HepG2 (cell line): ENCODE results near the gene TBC1D14. TPM values are rescaled to one million over a fixed set of nuclear protein-coding genes. Genes with fewer than 3 reads are reported as not detected.
A peak's percentile ranks its signal among the peaks of the same experiment; 100 is the strongest.

ENCODE experiments used
- ATRX ChIP-seq: sonication (generic); formaldehyde crosslinking; IDR thresholded peaks from 2 replicates; pipeline ENCODE4 v1.4.0; 2020; ENCODE audit warnings: missing genetic modification reagents, borderline replicate concordance
- BORCS8-MEF2B ChIP-seq: sonication (generic); formaldehyde crosslinking; IDR thresholded peaks from 2 replicates; pipeline ENCODE4 v1.8.0; 2022; ENCODE audit warnings: mild to moderate bottlenecking, missing genetic modification reagents
- HDAC1 ChIP-seq: sonication (generic); formaldehyde crosslinking; IDR thresholded peaks from 2 replicates; pipeline ENCODE4 v1.5.1; 2020; ENCODE audit warnings: mild to moderate bottlenecking, missing genetic modification reagents
- IKZF4 ChIP-seq: sonication (generic); formaldehyde crosslinking; IDR thresholded peaks from 2 replicates; pipeline ENCODE4 v1.5.1; 2020; ENCODE audit warnings: borderline replicate concordance, mild to moderate bottlenecking, low read depth, missing genetic modification reagents; ENCODE audit errors: not compliant biosample characterization
- JDP2 ChIP-seq: sonication (generic); formaldehyde crosslinking; IDR thresholded peaks from 2 replicates; pipeline ENCODE4 v1.8.1; 2022; ENCODE audit warnings: missing genetic modification reagents, borderline replicate concordance
- KLF12 ChIP-seq: sonication (generic); formaldehyde crosslinking; IDR thresholded peaks from 2 replicates; pipeline ENCODE4 v1.4.0; 2020; ENCODE audit warnings: missing genetic modification reagents, borderline replicate concordance
- KLF15 ChIP-seq: sonication (generic); formaldehyde crosslinking; IDR thresholded peaks from 2 replicates; pipeline ENCODE4 v1.8.1; 2023; ENCODE audit warnings: borderline replicate concordance, mild to moderate bottlenecking, inconsistent platforms, missing genetic modification reagents, mixed read lengths
- MIER2 ChIP-seq: IDR thresholded peaks from 2 replicates; pipeline ENCODE4 v1.6.1; 2016; ENCODE audit warnings: missing biosample characterization, missing genetic modification reagents
- PHF20 ChIP-seq: sonication (generic); formaldehyde crosslinking; IDR thresholded peaks from 2 replicates; pipeline ENCODE4 v1.5.0; 2020; ENCODE audit warnings: mild to moderate bottlenecking, missing genetic modification reagents
- PHF8 ChIP-seq: sonication (generic); formaldehyde crosslinking; IDR thresholded peaks from 2 replicates; pipeline ENCODE4 v1.5.0; 2020; ENCODE audit warnings: missing genetic modification reagents
- PITX1 ChIP-seq: sonication (generic); formaldehyde crosslinking; IDR thresholded peaks from 2 replicates; pipeline ENCODE4 v1.5.1; 2020; ENCODE audit warnings: mild to moderate bottlenecking, missing genetic modification reagents
- PPARG ChIP-seq: conservative IDR thresholded peaks from 2 replicates; pipeline ENCODE4 v1.6.1; 2016; ENCODE audit warnings: missing biosample characterization, missing genetic modification reagents
- SPEN ChIP-seq: sonication (generic); formaldehyde crosslinking; IDR thresholded peaks from 2 replicates; pipeline ENCODE4 v1.5.1; 2020; ENCODE audit warnings: low read depth, mild to moderate bottlenecking, missing genetic modification reagents
- TAF1 ChIP-seq: sonication (generic); formaldehyde crosslinking; IDR thresholded peaks from 2 replicates; pipeline ENCODE4 v1.4.0; 2020; ENCODE audit warnings: missing genetic modification reagents
- TSC22D2 ChIP-seq: sonication (generic); formaldehyde crosslinking; IDR thresholded peaks from 2 replicates; pipeline ENCODE4 v1.5.1; 2020; ENCODE audit warnings: missing genetic modification reagents, mild to moderate bottlenecking, borderline replicate concordance
- XBP1 ChIP-seq: sonication (generic); formaldehyde crosslinking; IDR thresholded peaks from 2 replicates; pipeline ENCODE4 v1.5.0; 2020; ENCODE audit warnings: missing genetic modification reagents
- ZFX ChIP-seq: sonication (generic); formaldehyde crosslinking; IDR thresholded peaks from 2 replicates; pipeline ENCODE4 v1.4.0; 2020; ENCODE audit warnings: mild to moderate bottlenecking, low read depth, missing genetic modification reagents, moderate library complexity
- ZMYM4 ChIP-seq: sonication (generic); formaldehyde crosslinking; IDR thresholded peaks from 2 replicates; pipeline ENCODE4 v1.8.1; 2023; ENCODE audit warnings: mild to moderate bottlenecking, missing genetic modification reagents
- ZNF333 ChIP-seq: sonication (generic); formaldehyde crosslinking; IDR thresholded peaks from 2 replicates; pipeline ENCODE4 v1.4.0; 2020; ENCODE audit warnings: mild to moderate bottlenecking, missing genetic modification reagents, borderline replicate concordance
- ZNF546 ChIP-seq: sonication (generic); formaldehyde crosslinking; conservative IDR thresholded peaks from 2 replicates; pipeline ENCODE4 v1.8.1; 2023; ENCODE audit warnings: mild to moderate bottlenecking, missing genetic modification reagents
- ZNF616 ChIP-seq: sonication (generic); formaldehyde crosslinking; IDR thresholded peaks from 2 replicates; pipeline ENCODE4 v1.5.0; 2020; ENCODE audit warnings: low read depth, mild to moderate bottlenecking, missing genetic modification reagents
- ZNF792 ChIP-seq: IDR thresholded peaks from 2 replicates; pipeline ENCODE4 v1.6.1; 2016
- polyA plus RNA-seq, 8 experiments: library from polyadenylated mRNA; depleted of rRNA in 3 of 8; stranded (reverse) in 7 of 8; unstranded in 1 of 8; fragments of >200 nt; fragmentation: Illumina TruSeq in 4 of 8; extraction: Trizol in 4 of 8; gene quantifications; 2 replicates each; pipeline versions ENCODE4 v1.2.1 to v1.2.3, GENCODE V29; 2011 to 2016; ENCODE audit warnings: low read depth in 4 of 8, missing spikeins in 1 of 8, mixed read lengths in 1 of 8; ENCODE audit not compliant: insufficient read depth in 1 of 8
- total RNA-seq, 5 experiments: library from RNA; depleted of rRNA; stranded (reverse); fragments of >200 nt; fragmentation: Illumina TruSeq; extraction: Trizol; gene quantifications; 2 replicates each; pipeline ENCODE4 v1.2.3, GENCODE V29; 2016; ENCODE audit warnings: low read depth in 1 of 5
- TF ChIP-seq, protein P1 (sequence below): IDR thresholded peaks from 2 replicates; pipeline ENCODE4 v1.6.1; 2018; ENCODE audit warnings: missing genetic modification reagents
- TF ChIP-seq, protein P2 (sequence below): sonication (generic); formaldehyde crosslinking; IDR thresholded peaks from 2 replicates; pipeline ENCODE4 v1.8.0; 2022; ENCODE audit warnings: mild to moderate bottlenecking, missing genetic modification reagents
- TF ChIP-seq, protein P3 (sequence below), 2 experiments: fragments of 450-650 bp in 1 of 2; sonication (generic) in 1 of 2; formaldehyde crosslinking; IDR thresholded peaks; 2 replicates each; pipeline versions ENCODE4 v1.5.0 to v1.8.0; 2020 to 2022; ENCODE audit warnings: mild to moderate bottlenecking in 1 of 2, missing genetic modification reagents in 1 of 2

The TBC1D14 gene
- total and polyA plus RNA-seq, 2 of the 13 experiments (the other 11 are each of a cell fraction or from before 2014, with no cell fraction given) = 29.5 to 46.5 TPM

DNA sequence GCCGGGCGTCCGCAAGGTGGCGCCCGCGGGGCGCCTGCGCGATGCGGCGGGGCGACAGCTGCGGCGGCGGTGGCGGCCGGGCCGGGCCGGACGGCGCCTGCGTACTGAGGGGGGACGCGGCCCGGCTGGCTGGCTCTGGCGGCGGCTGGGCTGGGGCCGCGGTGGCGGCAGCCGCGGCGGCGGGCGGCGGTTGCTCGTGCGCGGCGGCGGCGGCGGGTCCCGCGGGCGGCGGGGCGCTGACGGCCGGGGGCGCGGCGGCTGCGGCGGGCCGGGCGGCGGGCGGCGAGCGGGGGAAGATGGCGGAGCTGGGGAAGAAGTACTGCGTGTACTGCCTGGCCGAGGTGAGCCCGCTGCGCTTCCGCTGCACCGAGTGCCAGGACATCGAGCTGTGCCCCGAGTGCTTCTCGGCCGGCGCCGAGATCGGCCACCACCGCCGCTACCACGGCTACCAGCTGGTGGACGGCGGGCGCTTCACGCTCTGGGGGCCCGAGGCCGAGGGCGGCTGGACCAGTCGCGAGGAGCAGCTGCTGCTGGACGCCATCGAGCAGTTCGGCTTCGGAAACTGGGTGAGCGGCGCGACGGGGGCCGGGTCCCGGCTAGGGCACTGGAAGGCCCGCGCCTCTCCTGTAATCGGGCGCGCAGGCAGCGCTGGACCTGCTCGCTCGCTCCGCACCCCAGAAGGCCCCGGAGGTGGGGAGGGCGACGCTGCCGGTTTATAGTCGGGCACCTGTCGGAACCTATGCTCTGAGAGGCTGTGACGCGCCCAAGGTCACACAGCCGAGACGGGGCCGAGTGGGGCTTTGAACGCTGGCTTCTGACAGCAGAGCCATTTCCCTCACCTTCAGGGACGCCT is 133.9 kb downstream of the TBC1D14 start, which contains the start of gene TADA2B (continued):
- TF ChIP-seq ZNF333 (peak; percentile 88; the same call in 1 of the 2 replicates), KLF12 (no peak), PHF20 (0 out of 2 replicates have a peak, but pooled peaks have one; percentile 17), ATRX (CRISPR knock-in tag) (no peak), ZMYM4 (CRISPR knock-in tag) (0 out of 2 replicates have a peak, but pooled peaks have one; percentile 20), PITX1 (0 out of 2 replicates have a peak, but pooled peaks have one; percentile 32), IKZF4 (no peak), MIER2 (CRISPR knock-in tag) (no peak), TSC22D2 (CRISPR knock-in tag) (no peak), ZNF616 (0 out of 2 replicates have a peak, but pooled peaks have one; percentile 25), PHF8 (CRISPR knock-in tag) (peak; percentile 84), PPARG (no peak), HDAC1 (peak; percentile 57; the same call in 1 of the 2 replicates), KLF15 (CRISPR knock-in tag) (no peak), ZFX (peak; percentile 78), BORCS8-MEF2B (CRISPR knock-in tag) (no peak), SPEN (peak; percentile 64), TAF1 (CRISPR knock-in tag) (peak; percentile 76), XBP1 (CRISPR knock-in tag) (0 out of 2 replicates have a peak, but pooled peaks have one; percentile 40), JDP2 (CRISPR knock-in tag) (no peak), ZNF546 (no peak), ZNF792 (CRISPR knock-in tag) (0 out of 2 replicates have a peak, but pooled peaks have one; percentile 45)
- TF ChIP-seq, protein P1, sequence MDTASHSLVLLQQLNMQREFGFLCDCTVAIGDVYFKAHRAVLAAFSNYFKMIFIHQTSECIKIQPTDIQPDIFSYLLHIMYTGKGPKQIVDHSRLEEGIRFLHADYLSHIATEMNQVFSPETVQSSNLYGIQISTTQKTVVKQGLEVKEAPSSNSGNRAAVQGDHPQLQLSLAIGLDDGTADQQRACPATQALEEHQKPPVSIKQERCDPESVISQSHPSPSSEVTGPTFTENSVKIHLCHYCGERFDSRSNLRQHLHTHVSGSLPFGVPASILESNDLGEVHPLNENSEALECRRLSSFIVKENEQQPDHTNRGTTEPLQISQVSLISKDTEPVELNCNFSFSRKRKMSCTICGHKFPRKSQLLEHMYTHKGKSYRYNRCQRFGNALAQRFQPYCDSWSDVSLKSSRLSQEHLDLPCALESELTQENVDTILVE (CRISPR knock-in tag) = no peak
- TF ChIP-seq, protein P2, sequence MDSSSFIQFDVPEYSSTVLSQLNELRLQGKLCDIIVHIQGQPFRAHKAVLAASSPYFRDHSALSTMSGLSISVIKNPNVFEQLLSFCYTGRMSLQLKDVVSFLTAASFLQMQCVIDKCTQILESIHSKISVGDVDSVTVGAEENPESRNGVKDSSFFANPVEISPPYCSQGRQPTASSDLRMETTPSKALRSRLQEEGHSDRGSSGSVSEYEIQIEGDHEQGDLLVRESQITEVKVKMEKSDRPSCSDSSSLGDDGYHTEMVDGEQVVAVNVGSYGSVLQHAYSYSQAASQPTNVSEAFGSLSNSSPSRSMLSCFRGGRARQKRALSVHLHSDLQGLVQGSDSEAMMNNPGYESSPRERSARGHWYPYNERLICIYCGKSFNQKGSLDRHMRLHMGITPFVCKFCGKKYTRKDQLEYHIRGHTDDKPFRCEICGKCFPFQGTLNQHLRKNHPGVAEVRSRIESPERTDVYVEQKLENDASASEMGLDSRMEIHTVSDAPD (CRISPR knock-in tag) = no peak
- TF ChIP-seq, protein P3, sequence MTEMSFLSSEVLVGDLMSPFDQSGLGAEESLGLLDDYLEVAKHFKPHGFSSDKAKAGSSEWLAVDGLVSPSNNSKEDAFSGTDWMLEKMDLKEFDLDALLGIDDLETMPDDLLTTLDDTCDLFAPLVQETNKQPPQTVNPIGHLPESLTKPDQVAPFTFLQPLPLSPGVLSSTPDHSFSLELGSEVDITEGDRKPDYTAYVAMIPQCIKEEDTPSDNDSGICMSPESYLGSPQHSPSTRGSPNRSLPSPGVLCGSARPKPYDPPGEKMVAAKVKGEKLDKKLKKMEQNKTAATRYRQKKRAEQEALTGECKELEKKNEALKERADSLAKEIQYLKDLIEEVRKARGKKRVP (CRISPR knock-in tag; IDR thresholded peaks at IDR 0.05) = no peak
